Fibroblast of pulmonary artery (primary cell): ENCODE results near the gene RAC2.
A peak's percentile ranks its signal among the peaks of the same experiment; 100 is the strongest.

Experiments used
- DNase-seq: peaks from one replicate; pipeline ENCODE4 v3.0.0-alpha.2; 2010; ENCODE audit warnings: low read depth
- H3K4me3 ChIP-seq: replicated peaks from 2 replicates; pipeline ENCODE4 v1.5.1; 2011; ENCODE audit warnings: low read depth, mild to moderate bottlenecking, control low read depth, low read length, moderate library complexity
- TF ChIP-seq, protein P1 (sequence below): IDR thresholded peaks from 2 replicates; pipeline ENCODE4 v1.5.1; 2011; ENCODE audit warnings: mild to moderate bottlenecking, control low read depth, low read length, inconsistent platforms; ENCODE audit errors: missing control alignments

The RAC2 gene

DNA sequence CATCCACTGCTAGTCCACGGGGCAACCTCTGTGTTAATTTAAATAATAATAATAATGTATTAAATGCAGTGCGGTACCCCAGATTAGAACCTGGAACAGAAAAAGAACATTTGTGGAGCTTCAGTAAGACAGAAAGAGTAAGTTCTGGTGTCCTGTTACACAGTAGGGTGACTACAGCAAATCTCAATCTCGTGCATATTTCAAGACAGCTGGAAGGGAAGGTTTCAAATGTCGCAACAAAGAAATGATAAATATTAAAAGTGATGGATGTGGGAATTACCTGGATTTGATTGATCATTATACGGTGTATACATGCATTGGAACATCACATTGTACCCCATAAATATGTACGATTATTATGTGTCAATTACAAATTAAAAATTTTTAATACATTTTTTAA lies 1.7 kb upstream of the RAC2 start:
- no peak for DNase-seq
- TF ChIP-seq, protein P1, sequence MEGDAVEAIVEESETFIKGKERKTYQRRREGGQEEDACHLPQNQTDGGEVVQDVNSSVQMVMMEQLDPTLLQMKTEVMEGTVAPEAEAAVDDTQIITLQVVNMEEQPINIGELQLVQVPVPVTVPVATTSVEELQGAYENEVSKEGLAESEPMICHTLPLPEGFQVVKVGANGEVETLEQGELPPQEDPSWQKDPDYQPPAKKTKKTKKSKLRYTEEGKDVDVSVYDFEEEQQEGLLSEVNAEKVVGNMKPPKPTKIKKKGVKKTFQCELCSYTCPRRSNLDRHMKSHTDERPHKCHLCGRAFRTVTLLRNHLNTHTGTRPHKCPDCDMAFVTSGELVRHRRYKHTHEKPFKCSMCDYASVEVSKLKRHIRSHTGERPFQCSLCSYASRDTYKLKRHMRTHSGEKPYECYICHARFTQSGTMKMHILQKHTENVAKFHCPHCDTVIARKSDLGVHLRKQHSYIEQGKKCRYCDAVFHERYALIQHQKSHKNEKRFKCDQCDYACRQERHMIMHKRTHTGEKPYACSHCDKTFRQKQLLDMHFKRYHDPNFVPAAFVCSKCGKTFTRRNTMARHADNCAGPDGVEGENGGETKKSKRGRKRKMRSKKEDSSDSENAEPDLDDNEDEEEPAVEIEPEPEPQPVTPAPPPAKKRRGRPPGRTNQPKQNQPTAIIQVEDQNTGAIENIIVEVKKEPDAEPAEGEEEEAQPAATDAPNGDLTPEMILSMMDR: no peak
- no peak overlapping the region for H3K4me3 ChIP-seq

DNA sequence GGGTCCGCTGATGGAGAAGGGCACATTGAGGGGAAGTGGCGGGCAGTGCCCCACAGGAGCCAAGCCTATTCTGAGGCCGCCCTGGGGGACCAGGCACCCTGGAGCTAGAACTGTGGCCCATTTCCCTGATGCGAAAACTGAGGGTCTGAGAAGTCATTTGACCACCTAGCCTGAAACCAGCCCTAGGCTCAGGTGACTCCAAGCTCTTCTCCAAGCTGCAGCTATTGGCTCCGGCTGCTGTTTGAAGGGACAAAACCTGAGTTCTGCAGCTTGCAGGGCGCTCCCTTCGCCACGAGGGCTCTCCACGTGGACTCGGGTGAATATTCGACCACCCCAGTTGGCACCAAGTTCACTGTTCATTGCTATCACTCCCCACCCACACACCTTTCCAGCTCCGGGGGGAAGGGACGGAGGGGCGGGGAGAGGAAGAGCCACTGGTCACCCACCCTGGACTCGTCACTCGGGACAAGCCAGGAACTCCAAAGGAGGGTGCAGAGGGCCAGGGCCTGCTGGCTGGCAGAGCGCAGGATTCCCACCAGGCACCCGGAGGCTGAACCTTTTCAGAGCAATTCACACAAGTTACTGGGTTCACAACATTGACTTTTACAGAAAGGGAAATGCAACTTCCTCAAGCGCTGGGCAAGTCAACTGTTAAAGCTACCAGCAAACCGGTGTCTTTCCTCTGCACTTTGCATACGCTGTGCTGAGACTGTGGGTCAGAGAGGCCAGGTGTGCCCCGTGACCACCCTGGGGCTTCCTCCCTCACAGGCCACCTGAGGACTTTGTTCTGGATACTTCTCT lies 1.1 kb upstream of the RAC2 start:
- H3K4me3 ChIP-seq: no peak overlapping the region
- TF ChIP-seq, protein P1: no peak
- DNase-seq: no peak

DNA sequence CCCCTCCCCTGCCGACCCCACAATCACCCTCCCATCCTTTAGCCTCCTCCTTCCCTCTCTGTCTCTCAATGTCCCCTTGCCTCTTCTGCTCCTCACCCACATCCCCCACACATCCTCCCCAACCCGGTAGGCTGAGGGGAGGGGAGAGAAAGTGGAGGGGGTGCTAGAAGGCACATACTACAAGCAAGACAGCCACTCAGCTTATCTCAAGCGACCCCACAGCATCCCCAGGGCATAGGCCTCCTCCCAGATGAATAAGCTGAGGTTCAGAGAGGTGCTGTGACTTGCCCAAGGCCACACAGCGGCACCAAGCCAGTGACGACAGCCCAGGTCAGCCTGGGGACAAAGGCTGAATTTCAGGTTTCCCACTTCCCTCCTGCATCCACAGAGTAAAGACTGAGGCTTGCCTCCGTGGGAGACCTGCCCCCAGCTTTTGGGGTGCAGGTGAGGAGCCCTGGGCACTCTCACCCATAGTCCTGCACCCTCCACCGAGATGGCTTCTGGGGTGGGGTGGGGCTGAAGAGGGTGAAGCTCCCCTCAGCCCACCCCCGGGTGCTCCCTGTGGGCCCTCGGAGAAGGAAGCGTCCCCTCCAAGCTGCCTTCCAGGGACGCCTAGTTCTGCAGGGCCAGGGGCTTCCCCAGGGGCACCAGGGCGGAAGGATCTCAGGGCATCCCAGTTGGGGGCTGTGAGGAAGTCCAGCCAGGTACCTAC lies 511 bp downstream of the RAC2 start:
- no peak for DNase-seq
- TF ChIP-seq, protein P1: no peak
- H3K4me3 ChIP-seq: peak overlapping the region; percentile 74

DNA sequence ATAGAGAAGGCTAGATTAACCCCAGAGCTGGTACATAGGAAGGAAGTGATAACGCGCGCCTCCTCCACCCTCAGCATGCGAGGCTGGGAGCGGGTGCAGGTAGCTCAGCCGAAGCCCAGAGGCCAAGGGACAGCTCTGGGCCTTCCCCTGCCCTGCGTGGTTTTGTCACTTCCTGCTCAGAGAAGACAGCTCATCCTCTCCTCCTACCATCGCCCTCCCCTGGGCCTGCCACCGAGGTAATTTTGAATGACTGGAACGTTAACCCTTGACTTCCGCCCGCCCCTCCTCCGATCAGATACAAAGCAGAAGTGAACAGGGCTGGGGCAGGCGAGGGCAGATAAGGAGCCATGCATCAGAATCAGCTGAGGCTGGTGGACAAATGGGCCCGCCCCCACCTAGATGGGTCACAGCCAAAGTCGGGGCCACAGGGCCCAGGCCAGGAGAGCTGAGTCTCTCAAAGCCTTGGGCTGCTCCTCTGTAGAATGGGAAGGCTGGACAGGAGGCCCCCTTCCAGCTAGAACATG lies 1.6 kb downstream of the RAC2 start:
- DNase-seq: no peak
- TF ChIP-seq, protein P1: no peak
- peak overlapping the region; percentile 74 for H3K4me3 ChIP-seq

DNA sequence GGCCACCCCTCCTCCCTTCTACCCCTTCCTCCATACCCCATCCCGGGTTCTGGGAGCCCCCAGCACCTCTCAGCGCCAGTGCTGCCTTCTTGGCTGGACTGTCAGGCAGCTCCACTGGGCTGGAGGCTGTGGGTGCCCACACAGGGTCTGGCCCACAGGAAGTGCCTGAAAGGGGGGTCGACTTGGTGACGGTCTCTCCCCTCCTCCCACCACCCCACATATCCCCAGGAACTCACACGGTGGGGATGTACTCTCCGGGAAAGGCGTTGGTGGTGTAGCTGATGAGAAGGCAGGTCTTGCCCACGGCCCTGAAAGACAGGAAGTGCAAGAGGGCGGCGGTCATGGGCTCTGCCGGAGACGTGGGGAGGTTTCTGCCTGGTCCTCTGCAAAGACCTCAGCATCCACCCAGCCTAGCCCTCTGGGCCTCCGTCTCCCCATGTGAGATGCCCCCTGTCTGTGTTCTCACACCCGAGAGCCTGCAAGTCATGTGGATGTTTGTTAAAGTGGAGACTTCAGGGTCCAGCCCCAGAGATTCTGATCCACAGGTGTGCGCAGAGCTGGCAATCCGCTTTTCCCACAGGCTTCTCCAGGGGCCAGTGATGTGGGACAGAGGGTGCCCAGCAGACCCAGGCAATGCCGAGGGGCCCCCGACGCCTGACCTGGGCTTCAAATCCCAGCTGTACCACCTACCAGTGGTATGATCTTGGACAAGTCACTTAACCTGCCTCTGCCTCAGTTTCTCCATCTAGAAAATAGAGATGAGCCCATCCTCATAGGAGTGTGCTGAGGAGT lies 2.5 kb downstream of the RAC2 start:
- DNase-seq: no peak
- TF ChIP-seq, protein P1: no peak
- peak overlapping the region; percentile 74 for H3K4me3 ChIP-seq

DNA sequence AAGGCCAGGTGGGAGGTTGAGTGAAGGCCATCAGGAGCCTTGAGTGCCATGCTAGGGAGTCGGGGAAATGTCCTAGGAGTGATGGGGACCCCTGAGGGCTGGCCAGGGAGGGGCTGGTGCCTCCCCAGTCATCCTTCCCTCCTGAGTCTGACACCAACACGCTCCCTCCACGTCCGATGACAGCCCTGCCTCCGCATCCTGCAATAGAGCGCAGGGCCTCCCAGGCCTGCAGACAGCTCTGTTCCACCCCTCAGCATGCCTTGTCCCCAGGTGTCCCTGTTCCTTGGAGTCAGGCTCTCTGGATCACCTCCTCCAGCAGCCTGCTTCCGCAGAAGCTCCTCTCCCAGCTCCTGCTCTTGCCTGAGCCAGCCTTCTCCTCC lies 3.1 kb downstream of the RAC2 start:
- no peak for DNase-seq
- TF ChIP-seq, protein P1: no peak
- H3K4me3 ChIP-seq: no peak overlapping the region
